ENCODE data around the gene PRPSAP2. TPM values are rescaled to one million over a fixed set of nuclear protein-coding genes. Genes with fewer than 3 reads are reported as not detected.

Gene PRPSAP2
- total RNA-seq, 1 donor = 33.4 TPM

- Histone ChIP-seq H3K4me1 (ENCODE audit: insufficient read depth, low read length) (peaks cover 6% of the 10 kb centered on the region), H3K27me3 (ENCODE audit: insufficient read depth, low read length) (no peaks in the 10 kb centered on the region), H3K9me3 (ENCODE audit: low read depth, low read length) (no peaks in the 10 kb centered on the region), H3K4me3 (ENCODE audit: low read length) (no peak overlapping the region)
These were observed 112.9 kb downstream of the PRPSAP2 start for GRCh38 chr17:18970582-18971480.

DNA sequence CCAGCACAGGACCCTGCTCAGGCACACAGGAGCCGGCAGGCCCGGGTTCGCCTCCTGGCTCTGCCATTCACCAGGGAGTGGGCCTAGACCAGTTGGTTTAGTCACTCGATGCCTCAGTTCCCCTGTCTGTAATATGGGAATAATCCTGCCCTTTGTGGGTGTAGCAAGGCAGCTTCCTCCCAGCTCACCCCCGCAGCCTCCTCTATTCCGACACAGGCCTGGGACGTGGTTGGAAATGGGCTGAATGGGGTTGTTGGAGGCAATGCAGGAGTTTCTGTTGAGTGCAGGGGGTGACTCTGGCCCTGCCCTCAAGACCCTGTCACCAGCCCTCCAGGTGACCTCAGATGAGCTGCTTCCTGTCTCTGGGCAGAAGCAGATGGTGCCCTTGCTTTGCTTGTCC is 113.9 kb downstream of the PRPSAP2 start:
- no peaks in the 10 kb centered on the region for H3K9me3 ChIP-seq (ENCODE audit: low read depth, low read length)
- H3K4me1 ChIP-seq (ENCODE audit: insufficient read depth, low read length) = peaks cover 6% of the 10 kb centered on the region
- no peak overlapping the region for H3K4me3 ChIP-seq (ENCODE audit: low read length)
- H3K27me3 ChIP-seq (ENCODE audit: insufficient read depth, low read length) = no peaks in the 10 kb centered on the region

DNA sequence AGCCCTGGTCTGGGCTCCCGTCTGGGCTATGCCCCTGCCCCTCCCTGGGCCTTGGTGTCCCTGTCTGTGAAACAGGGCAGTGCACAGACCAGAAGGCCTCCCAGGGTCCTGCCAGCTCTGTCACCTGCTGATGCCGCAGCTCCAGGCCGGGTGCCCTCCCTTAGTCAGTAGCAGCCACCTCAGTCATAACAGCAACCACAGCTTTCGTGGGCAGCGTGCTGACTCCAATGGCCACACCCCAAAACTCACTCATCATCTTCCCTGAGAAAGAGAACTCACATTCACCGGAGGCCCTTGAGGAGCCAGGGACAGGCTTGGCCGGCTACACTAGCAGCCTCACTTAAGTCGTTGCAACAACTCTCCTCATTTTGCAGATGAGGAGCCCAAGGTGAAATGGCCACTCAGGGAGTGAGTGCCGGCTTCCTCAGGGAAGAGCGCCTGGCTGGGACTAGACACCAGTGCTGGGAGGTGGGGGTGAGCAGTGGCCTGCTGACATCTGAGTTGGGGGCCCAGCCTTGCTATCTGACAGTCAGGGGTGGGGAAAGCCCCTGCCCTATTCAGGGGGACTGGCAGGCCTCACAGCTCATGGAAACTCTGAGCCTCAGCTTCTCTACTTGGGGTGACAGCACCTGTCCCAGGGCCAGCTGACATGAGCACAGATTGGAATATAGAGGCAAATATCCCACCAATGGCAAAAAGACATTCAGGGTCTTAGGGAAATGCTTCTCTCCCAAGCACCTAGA is 116.6 kb downstream of the PRPSAP2 start:
- Histone ChIP-seq H3K27me3 (ENCODE audit: insufficient read depth, low read length) (no peaks in the 10 kb centered on the region), H3K9me3 (ENCODE audit: low read depth, low read length) (no peaks in the 10 kb centered on the region), H3K4me3 (ENCODE audit: low read length) (no peak overlapping the region), H3K4me1 (ENCODE audit: insufficient read depth, low read length) (no peaks in the 10 kb centered on the region)

DNA sequence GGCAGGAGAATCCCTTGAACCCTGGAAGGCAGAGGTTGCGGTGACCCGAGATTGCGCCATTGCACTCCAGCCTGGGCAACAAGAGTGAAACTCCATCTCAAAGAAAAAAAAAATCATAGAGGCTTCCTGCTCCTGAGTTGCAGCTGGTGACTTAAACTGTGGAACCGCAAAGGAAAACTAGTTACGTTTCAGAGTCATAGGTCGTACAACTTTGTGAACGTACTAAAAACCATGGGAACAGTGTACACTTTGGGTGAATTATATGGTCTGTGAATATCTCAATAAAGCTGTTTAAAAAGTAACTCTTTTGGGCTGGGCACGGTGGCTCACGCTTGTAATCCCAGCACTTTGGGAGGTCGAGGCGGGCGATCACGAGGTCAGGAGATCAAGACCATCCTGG is 117.7 kb downstream of the PRPSAP2 start:
- Histone ChIP-seq H3K9me3 (ENCODE audit: low read depth, low read length) (no peaks in the 10 kb centered on the region), H3K4me1 (ENCODE audit: insufficient read depth, low read length) (no peaks in the 10 kb centered on the region), H3K27me3 (ENCODE audit: insufficient read depth, low read length) (no peaks in the 10 kb centered on the region), H3K4me3 (ENCODE audit: low read length) (no peak overlapping the region)

DNA sequence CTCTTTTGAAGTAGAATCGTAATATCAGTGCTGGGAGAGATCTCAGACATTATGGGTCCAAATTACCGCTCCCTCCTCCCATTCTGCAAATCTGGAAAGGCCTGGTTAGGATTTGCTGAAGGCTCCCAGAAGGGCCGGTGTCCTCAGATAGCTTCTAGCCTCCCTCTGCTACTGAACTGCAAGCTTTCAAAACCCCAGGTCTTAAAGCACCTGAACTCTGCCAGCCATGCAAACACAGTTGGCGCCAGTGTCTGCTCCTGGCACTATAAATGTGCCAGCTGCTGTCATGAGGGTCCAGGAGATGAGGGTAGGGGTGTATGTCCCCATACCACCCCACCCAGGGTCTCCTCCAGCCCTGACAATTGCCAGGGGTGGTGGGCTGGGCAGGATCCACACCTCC is 118.3 kb downstream of the PRPSAP2 start:
- Histone ChIP-seq H3K4me3 (ENCODE audit: low read length) (no peak overlapping the region), H3K9me3 (ENCODE audit: low read depth, low read length) (no peaks in the 10 kb centered on the region), H3K4me1 (ENCODE audit: insufficient read depth, low read length) (no peaks in the 10 kb centered on the region), H3K27me3 (ENCODE audit: insufficient read depth, low read length) (no peaks in the 10 kb centered on the region)

- Histone ChIP-seq H3K9me3 (ENCODE audit: low read depth, low read length) (no peaks in the 10 kb centered on the region), H3K4me1 (ENCODE audit: insufficient read depth, low read length) (no peaks in the 10 kb centered on the region), H3K27me3 (ENCODE audit: insufficient read depth, low read length) (no peaks in the 10 kb centered on the region), H3K4me3 (ENCODE audit: low read length) (no peak overlapping the region)
These were observed 119.1 kb downstream of the PRPSAP2 start for GRCh38 chr17:18977021-18977420.

DNA sequence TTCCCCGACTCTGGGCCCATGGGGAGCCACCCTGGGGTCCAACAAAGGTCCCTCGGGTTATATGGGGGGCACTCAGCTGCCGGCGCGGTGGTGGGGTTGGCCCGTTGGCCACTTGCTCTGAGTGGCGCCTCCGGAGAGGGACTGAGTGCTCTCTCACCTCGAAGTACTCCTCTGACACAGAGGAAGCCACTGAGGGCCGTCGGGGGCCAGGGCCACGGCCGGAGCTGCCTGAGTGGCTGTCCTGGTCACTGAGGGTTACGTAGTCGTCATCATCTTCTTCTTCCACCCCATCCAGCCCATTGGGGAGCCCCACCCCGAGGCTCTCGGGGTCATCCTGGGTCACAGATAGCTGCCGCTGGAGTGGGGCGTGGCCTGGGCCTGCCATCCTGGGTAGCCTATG is 119.7 kb downstream of the PRPSAP2 start:
- H3K4me3 ChIP-seq (ENCODE audit: low read length) = no peak overlapping the region
- no peaks in the 10 kb centered on the region for H3K4me1 ChIP-seq (ENCODE audit: insufficient read depth, low read length)
- H3K27me3 ChIP-seq (ENCODE audit: insufficient read depth, low read length) = no peaks in the 10 kb centered on the region
- H3K9me3 ChIP-seq (ENCODE audit: low read depth, low read length) = no peaks in the 10 kb centered on the region

DNA sequence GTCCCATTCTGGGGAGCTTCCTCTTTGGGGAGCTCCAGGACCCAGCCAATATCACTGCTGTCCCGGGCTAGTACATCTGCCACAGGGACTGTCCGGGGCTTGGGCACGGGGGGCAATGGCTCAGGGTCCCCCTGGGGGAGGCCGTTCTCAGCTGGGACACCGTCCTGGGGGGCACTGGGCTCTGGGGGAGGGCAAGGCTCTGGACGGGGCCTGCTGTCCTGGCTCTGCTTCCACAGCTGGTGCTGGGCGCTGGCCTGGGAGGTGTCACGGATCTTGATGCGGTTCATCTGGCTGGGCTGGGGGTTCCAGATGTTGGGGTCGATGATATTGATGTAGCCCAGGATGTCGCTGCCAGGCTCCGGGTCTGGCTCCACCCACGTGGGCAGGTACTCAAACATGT is 120.1 kb downstream of the PRPSAP2 start:
- no peaks in the 10 kb centered on the region for H3K4me1 ChIP-seq (ENCODE audit: insufficient read depth, low read length)
- no peaks in the 10 kb centered on the region for H3K27me3 ChIP-seq (ENCODE audit: insufficient read depth, low read length)
- H3K9me3 ChIP-seq (ENCODE audit: low read depth, low read length) = no peaks in the 10 kb centered on the region
- H3K4me3 ChIP-seq (ENCODE audit: low read length) = no peak overlapping the region

GRCh38 chr17:18978655-18979054 is 120.7 kb downstream of the PRPSAP2 start:
- Histone ChIP-seq H3K4me1 (ENCODE audit: insufficient read depth, low read length) (no peaks in the 10 kb centered on the region), H3K27me3 (ENCODE audit: insufficient read depth, low read length) (no peaks in the 10 kb centered on the region), H3K4me3 (ENCODE audit: low read length) (no peak overlapping the region), H3K9me3 (ENCODE audit: low read depth, low read length) (no peaks in the 10 kb centered on the region)

Other genes starting within 250 kb of the PRPSAP2 start
- gene TBC1D28, start 213.7 kb upstream of the PRPSAP2 start, total RNA-seq = not detected
- gene FOXO3B, start 175.8 kb upstream of the PRPSAP2 start, total RNA-seq = 6.9 TPM
- not detected for gene FBXW10, start 114.1 kb upstream of the PRPSAP2 start, total RNA-seq
- gene TVP23B, start 76.9 kb upstream of the PRPSAP2 start, total RNA-seq = 51.6 TPM
- 0.10 TPM for gene SLC5A10, start 94.0 kb downstream of the PRPSAP2 start, total RNA-seq
- gene FAM83G, start 146.6 kb downstream of the PRPSAP2 start, total RNA-seq = 3.0 TPM
- gene GRAP, start 188.8 kb downstream of the PRPSAP2 start, total RNA-seq = 13.5 TPM

Measured in mononuclear cell (primary cell).